ENCODE data around the gene PALLD. TPM values are rescaled to one million over a fixed set of nuclear protein-coding genes. Genes with fewer than 3 reads are reported as not detected.

Gene PALLD
- total RNA-seq, 4 donors from 2014 or later: 1,903 to 3,507 (median 2,130) TPM

DNA sequence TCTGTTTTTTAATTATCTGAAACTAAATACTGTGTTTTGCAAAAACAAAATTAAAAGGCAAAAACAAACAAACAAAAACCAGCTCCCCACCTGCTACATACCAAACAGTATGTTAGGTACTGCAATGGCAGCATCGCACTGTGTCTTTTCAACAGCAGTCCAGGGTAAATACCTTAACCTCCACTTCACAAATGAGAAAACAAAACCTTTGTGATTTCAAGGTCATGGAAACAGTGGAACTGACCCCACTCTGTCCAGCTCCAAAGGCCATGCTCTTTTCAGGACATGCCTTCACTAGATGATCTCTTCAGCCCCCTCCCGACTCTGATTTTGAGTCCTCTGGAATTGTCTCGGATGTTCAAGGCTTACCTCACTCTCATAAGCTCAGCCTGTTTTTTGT lies 329.8 kb downstream of the PALLD start:
- Histone ChIP-seq H3K4me3 (no peak overlapping the region), H3K4me1 (peaks cover 0 to 10% (median 10%) of the 10 kb centered on the region in 4 donors), H3K27me3 (no peaks in the 10 kb centered on the region), H3K9me3 (no peaks in the 10 kb centered on the region), H3K36me3 (no peaks in the 10 kb centered on the region), H3K27ac (replicated peaks in 1 of 4) (no peak overlapping the region)
- WGBS: 89% methylated on average over 3 of the region's 3 CpGs
- TF ChIP-seq, protein P1, sequence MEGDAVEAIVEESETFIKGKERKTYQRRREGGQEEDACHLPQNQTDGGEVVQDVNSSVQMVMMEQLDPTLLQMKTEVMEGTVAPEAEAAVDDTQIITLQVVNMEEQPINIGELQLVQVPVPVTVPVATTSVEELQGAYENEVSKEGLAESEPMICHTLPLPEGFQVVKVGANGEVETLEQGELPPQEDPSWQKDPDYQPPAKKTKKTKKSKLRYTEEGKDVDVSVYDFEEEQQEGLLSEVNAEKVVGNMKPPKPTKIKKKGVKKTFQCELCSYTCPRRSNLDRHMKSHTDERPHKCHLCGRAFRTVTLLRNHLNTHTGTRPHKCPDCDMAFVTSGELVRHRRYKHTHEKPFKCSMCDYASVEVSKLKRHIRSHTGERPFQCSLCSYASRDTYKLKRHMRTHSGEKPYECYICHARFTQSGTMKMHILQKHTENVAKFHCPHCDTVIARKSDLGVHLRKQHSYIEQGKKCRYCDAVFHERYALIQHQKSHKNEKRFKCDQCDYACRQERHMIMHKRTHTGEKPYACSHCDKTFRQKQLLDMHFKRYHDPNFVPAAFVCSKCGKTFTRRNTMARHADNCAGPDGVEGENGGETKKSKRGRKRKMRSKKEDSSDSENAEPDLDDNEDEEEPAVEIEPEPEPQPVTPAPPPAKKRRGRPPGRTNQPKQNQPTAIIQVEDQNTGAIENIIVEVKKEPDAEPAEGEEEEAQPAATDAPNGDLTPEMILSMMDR (IDR thresholded peaks at IDR 0.05): no peak
- no peak for TF ChIP-seq POLR2A (IDR thresholded peaks at IDR 0.05; ENCODE audit: low read depth)
- no peak for TF ChIP-seq EP300 (IDR thresholded peaks at IDR 0.05)
- no peak for TF ChIP-seq POLR2AphosphoS5 (IDR thresholded peaks at IDR 0.05)
- intact Hi-C loops (cut with DNase I): no loop called here
- DNase-seq (ENCODE audit: extremely low spot score): no peak

DNA sequence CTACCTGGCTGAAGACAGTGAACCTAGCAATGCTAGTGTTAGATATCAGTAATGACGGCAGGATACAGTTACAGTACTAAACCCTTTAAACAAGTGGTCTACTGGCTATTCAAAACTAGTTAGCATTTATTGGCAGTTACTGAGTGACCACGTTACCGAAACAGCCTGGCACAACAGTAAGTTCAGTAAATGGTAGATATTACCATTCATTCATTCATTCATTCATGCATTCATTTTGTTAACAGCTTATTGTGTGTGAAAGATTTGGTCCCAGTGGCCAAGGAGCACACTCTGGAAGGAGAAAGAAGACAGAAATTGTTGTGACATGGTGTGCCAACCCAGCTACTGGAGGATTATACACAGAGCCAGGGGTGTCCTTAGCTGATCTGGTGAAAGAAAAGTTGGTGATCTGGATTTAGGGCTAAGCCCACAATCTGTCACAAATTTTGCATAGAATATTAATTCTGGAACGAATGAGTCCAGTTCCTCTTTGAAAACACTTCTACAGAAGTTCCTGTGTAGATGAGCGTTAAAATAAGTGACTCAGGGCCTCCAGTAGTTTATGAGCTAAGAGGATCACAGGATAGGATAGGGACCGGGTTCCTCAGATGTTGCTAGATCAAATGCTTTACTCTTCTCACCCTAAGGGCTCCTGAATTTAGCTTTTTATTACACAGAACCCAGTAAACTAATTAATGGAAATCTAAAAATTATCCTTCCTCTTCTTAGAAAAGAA lies 334.1 kb downstream of the PALLD start:
- no peak for DNase-seq (ENCODE audit: extremely low spot score)
- H3K4me1 ChIP-seq: peaks cover 4 to 19% (median 14%) of the 10 kb centered on the region in 4 donors
- TF ChIP-seq EP300 (IDR thresholded peaks at IDR 0.05): no peak
- TF ChIP-seq POLR2AphosphoS5 (IDR thresholded peaks at IDR 0.05): no peak
- no peak for TF ChIP-seq POLR2A (IDR thresholded peaks at IDR 0.05; ENCODE audit: low read depth)
- TF ChIP-seq, protein P1 (IDR thresholded peaks at IDR 0.05): no peak
- 60% methylated on average over 6 of the region's 6 CpGs for WGBS
- H3K4me3 ChIP-seq: peak overlapping the region; percentile 79 to 96 (median 90)
- peaks cover 0 to 4% (median 0%) of the 10 kb centered on the region in 4 donors for H3K27me3 ChIP-seq
- intact Hi-C loops (cut with DNase I): loop anchor here (2.0 to 5.0 kb wide), 4 partner anchors 14 to 244 kb away; no protein-coding TSS in a partner anchor
- H3K36me3 ChIP-seq: no peaks in the 10 kb centered on the region
- no peaks in the 10 kb centered on the region for H3K9me3 ChIP-seq
- H3K27ac ChIP-seq (replicated peaks in 1 of 4): peak overlapping the region; percentile 97 to 99 (median 99)

DNA sequence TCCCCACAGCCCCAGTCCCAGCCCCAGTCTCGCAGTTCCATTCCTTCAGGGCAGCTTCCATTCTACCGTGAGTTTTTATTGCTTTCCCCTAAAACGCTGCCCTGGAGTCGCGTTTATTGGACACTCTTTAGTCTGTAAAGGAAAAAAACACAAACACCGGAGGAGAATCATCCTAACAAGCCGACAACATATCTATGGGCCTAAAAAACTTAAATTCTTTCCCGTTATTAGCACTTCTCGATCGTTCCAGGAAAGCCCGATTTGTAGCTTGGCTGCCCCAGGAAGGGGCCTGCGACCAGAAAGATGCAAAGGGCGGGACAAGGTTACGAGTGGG lies 334.7 kb downstream of the PALLD start:
- intact Hi-C loops (cut with DNase I): loop anchor here (2.0 to 5.0 kb wide), 4 partner anchors 15 to 244 kb away; no protein-coding TSS in a partner anchor
- H3K36me3 ChIP-seq: no peaks in the 10 kb centered on the region
- peak overlapping the region; percentile 79 to 96 (median 90) for H3K4me3 ChIP-seq
- no peak for DNase-seq (ENCODE audit: extremely low spot score)
- 2% methylated on average over 10 of the region's 14 CpGs for WGBS
- TF ChIP-seq POLR2A (IDR thresholded peaks at IDR 0.05; ENCODE audit: low read depth) (no peak), EP300 (IDR thresholded peaks at IDR 0.05) (no peak), POLR2AphosphoS5 (IDR thresholded peaks at IDR 0.05) (no peak)
- TF ChIP-seq, protein P1 (IDR thresholded peaks at IDR 0.05): no peak
- H3K9me3 ChIP-seq: no peaks in the 10 kb centered on the region
- H3K27me3 ChIP-seq: peaks cover 0 to 4% (median 0%) of the 10 kb centered on the region in 4 donors
- peak overlapping the region; percentile 97 to 99 (median 99) for H3K27ac ChIP-seq (replicated peaks in 1 of 4)
- H3K4me1 ChIP-seq: peaks cover 4 to 22% (median 18%) of the 10 kb centered on the region in 4 donors

DNA sequence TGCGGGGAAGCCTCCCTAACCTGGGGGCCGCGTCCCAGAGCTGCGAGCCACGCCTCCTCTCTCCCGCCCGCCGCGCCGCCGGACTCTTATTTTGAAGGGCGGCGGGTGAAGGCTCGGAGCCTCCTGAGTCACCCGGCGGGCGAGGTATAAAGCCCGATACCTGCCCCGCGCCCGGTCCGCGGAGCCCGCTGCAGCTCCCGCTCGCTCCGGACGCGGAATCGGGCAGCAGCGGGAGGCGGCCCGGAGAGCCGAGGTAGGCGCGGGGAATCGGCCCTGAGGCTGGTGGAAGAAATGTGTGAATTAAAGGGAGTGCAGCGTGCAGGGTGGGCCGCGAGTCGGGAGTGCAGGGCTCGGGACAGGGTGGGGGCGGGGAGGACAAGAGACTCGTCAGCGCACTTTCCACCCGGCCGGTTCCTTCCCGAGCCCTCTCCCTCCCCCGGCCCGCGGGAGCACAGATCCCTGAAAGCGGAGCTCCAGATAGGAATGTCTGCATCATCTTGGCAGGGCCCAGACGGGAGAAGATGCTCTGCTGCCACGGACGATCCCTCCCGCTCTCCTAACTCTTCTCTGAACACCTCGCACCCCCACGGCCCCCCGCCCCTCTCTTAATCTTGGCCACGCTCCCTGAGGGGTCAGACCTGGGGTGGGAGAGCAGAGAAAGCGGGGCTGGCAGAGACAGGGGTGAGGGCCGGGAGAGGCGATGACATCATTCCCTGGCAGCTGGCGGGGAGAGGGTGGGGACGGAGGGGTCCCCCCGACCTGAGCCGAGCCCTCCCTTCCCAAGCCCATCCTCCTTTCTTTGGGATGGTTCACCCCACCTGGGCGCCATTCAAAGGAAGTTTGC lies 335.3 kb downstream of the PALLD start:
- H3K4me3 ChIP-seq: peak overlapping the region; percentile 79 to 96 (median 90)
- peaks cover 4 to 28% (median 23%) of the 10 kb centered on the region in 4 donors for H3K4me1 ChIP-seq
- TF ChIP-seq POLR2AphosphoS5 (IDR thresholded peaks at IDR 0.05): peak; percentile 98 to 99
- peak; percentile 89 for TF ChIP-seq POLR2A (IDR thresholded peaks at IDR 0.05; ENCODE audit: low read depth)
- TF ChIP-seq, protein P1 (IDR thresholded peaks at IDR 0.05): peak in 1 of 3 experiments; percentile 4
- peak; percentile 14 for TF ChIP-seq EP300 (IDR thresholded peaks at IDR 0.05)
- 0% methylated on average over 23 of the region's 68 CpGs for WGBS
- no peaks in the 10 kb centered on the region for H3K9me3 ChIP-seq
- DNase-seq (ENCODE audit: extremely low spot score): peak; percentile 95
- peaks cover 0 to 4% (median 0%) of the 10 kb centered on the region in 4 donors for H3K27me3 ChIP-seq
- H3K36me3 ChIP-seq: no peaks in the 10 kb centered on the region
- peak overlapping the region; percentile 97 to 99 (median 99) for H3K27ac ChIP-seq (replicated peaks in 1 of 4)
- intact Hi-C loops (cut with DNase I): loop anchor here (2.0 to 5.0 kb wide), 4 partner anchors 15 to 245 kb away; no protein-coding TSS in a partner anchor
